ENCODE data around the gene GANAB.
"Not testable (repeated sequence)": the region's sequence is repeated elsewhere in the genome, so short reads cannot be mapped to it uniquely, and the experiment has no call there.

GANAB gene

GRCh38 chr11:62621027-62621566 is 25.3 kb downstream of the GANAB start:
- no peak for DNase-seq

- DNase-seq: not testable (repeated sequence)
Measured at GRCh38 chr11:62616957-62617356, 29.5 kb downstream of the GANAB start.

GRCh38 chr11:62615521-62615920 is 30.9 kb downstream of the GANAB start:
- DNase-seq: no peak

GRCh38 chr11:62614275-62614674 is 32.1 kb downstream of the GANAB start:
- DNase-seq: peak; percentile 39

GRCh38 chr11:62613291-62613778 is 33.1 kb downstream of the GANAB start:
- DNase-seq: no peak

GRCh38 chr11:62612366-62613290 is 33.8 kb downstream of the GANAB start, which contains the start of the genes EML3 and ROM1:
Gene EML3, minus strand, starts transcription at chr11:62612775. Its CDS starts 318 bp downstream, at chr11:62612457.
Gene ROM1, plus strand, starts transcription at chr11:62613257. Its CDS starts 25 bp downstream, at chr11:62613282.
- DNase-seq: peak; percentile 89

GRCh38 chr11:62611705-62612365 is 34.6 kb downstream of the GANAB start:
- peak; percentile 77 for DNase-seq

- no peak for DNase-seq
Measured at GRCh38 chr11:62610814-62611704, 35.4 kb downstream of the GANAB start.

- DNase-seq: no peak
Measured at GRCh38 chr11:62610403-62610802, 36.0 kb downstream of the GANAB start.

- no peak for DNase-seq
Measured at GRCh38 chr11:62608776-62609175, 37.6 kb downstream of the GANAB start.

GRCh38 chr11:62607714-62608113 is 38.7 kb downstream of the GANAB start:
- DNase-seq: no peak

- no peak for DNase-seq
Measured at GRCh38 chr11:62605902-62606301, 40.5 kb downstream of the GANAB start.

- DNase-seq: no peak
Measured at GRCh38 chr11:62605467-62605866, 40.9 kb downstream of the GANAB start.

GRCh38 chr11:62604460-62605120 is 41.8 kb downstream of the GANAB start:
- no peak for DNase-seq

GRCh38 chr11:62603776-62604299 is 42.6 kb downstream of the GANAB start:
- DNase-seq: no peak

GRCh38 chr11:62603072-62603408 is 43.4 kb downstream of the GANAB start:
- DNase-seq: no peak

- DNase-seq: peak; percentile 29
Measured at GRCh38 chr11:62602141-62603071, 44.0 kb downstream of the GANAB start.

- DNase-seq: peak; percentile 93
Measured at GRCh38 chr11:62601372-62602140, 44.9 kb downstream of the GANAB start, which contains the start of gene MTA2. Gene MTA2, minus strand, starts transcription at chr11:62601865. Its CDS starts 415 bp downstream, at chr11:62601450.

- no peak for DNase-seq
Measured at GRCh38 chr11:62601122-62601371, 45.4 kb downstream of the GANAB start.
